NCI-H187 (cell line): ENCODE results near the gene NTN1.

Source experiments
- DNase-seq, 2 experiments: peaks; one replicate each; lab custom pipeline; 2025; lab: John Stamatoyannopoulos, UW

The NTN1 gene

GRCh38 chr17:9037736-9038135 is 16.4 kb downstream of the NTN1 start:
- no peak for DNase-seq

GRCh38 chr17:9038380-9038779 is 17.1 kb downstream of the NTN1 start:
- DNase-seq, result no peak

- no peak for DNase-seq
These were observed 23.6 kb downstream of the NTN1 start for GRCh38 chr17:9044772-9045463.

- no peak for DNase-seq
These were observed 29.6 kb downstream of the NTN1 start for GRCh38 chr17:9050801-9051401.

- no peak for DNase-seq
These were observed 30.3 kb downstream of the NTN1 start for GRCh38 chr17:9051561-9051960.

- DNase-seq, result no peak
These were observed 31.6 kb downstream of the NTN1 start for GRCh38 chr17:9052921-9053320.

GRCh38 chr17:9053406-9053805 is 32.1 kb downstream of the NTN1 start:
- no peak for DNase-seq

GRCh38 chr17:9054126-9054975 is 33.0 kb downstream of the NTN1 start:
- no peak for DNase-seq

- DNase-seq, result no peak
These were observed 34.0 kb downstream of the NTN1 start for GRCh38 chr17:9055281-9055680.

GRCh38 chr17:9056566-9056965 is 35.3 kb downstream of the NTN1 start:
- DNase-seq, result no peak

- DNase-seq, result no peak
These were observed 36.0 kb downstream of the NTN1 start for GRCh38 chr17:9057310-9057709.

- DNase-seq, result no peak
These were observed 41.1 kb downstream of the NTN1 start for GRCh38 chr17:9062399-9062902.

GRCh38 chr17:9064311-9064834 is 43.1 kb downstream of the NTN1 start:
- DNase-seq, result no peak

- no peak for DNase-seq
These were observed 49.7 kb downstream of the NTN1 start for GRCh38 chr17:9071016-9071415.

- DNase-seq, result no peak
These were observed 50.6 kb downstream of the NTN1 start for GRCh38 chr17:9071811-9072498.

- no peak for DNase-seq
These were observed 51.5 kb downstream of the NTN1 start for GRCh38 chr17:9072696-9073339.

GRCh38 chr17:9074131-9074530 is 52.8 kb downstream of the NTN1 start:
- no peak for DNase-seq

GRCh38 chr17:9079461-9080103 is 58.3 kb downstream of the NTN1 start:
- DNase-seq, result no peak

GRCh38 chr17:9080296-9080914 is 59.1 kb downstream of the NTN1 start:
- no peak for DNase-seq

- DNase-seq, result no peak
These were observed 59.7 kb downstream of the NTN1 start for GRCh38 chr17:9080983-9081382.

GRCh38 chr17:9086577-9086976 is 65.3 kb downstream of the NTN1 start:
- no peak for DNase-seq
